ENCODE data around the gene DDX18.

DNA sequence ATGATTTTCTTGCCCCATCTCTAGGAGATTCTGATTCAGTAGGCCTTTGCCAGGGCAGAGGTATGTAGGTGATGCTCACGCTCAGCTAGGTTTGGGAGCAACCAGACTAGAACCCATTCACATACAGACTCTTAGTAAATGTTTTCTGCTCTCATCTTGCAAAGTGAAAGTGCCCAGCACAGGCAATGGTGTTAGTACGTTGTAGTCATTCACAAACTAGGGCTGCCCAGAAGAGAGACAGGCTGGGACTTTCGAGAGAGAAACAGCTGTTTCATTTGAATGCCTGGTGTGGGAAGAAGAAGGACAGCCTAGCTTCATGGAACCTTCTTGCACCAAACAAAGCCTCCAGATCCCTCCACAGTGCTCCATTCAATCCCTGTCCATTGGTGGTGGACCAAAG lies 19.4 kb downstream of the DDX18 start:
- TF ChIP-seq POLR2AphosphoS5 (IDR thresholded peaks at IDR 0.05) = no peak
- no peak for TF ChIP-seq EP300 (IDR thresholded peaks at IDR 0.05)
